IPS-NIHi11 (cell line): Measurements from ENCODE around the gene TARS2.
A peak's percentile ranks its signal among the peaks of the same experiment; 100 is the strongest.

Experiments
- DNase-seq: peaks from one replicate; pipeline ENCODE4 v3.0.0; 2012; ENCODE audit warnings: mixed read lengths, low spot score

TARS2 gene

GRCh38 chr1:150486966-150487762 is at the start of gene TARS2:
Gene TARS2 (plus strand): TSS chr1:150487419. CDS start chr1:150487451, 32 bp downstream.
- peak; percentile 95 for DNase-seq

- DNase-seq: no peak
These were observed 46.1 kb upstream of the TARS2 start for GRCh38 chr1:150441121-150441520.

- no peak for DNase-seq
These were observed 43.0 kb upstream of the TARS2 start for GRCh38 chr1:150444232-150444631.

- no peak for DNase-seq
These were observed 31.0 kb upstream of the TARS2 start for GRCh38 chr1:150456146-150456647.

GRCh38 chr1:150464422-150464826 is 22.8 kb upstream of the TARS2 start:
- DNase-seq: peak; percentile 82

GRCh38 chr1:150466964-150467363 is 20.3 kb upstream of the TARS2 start:
- no peak for DNase-seq

GRCh38 chr1:150469291-150469690 is 17.9 kb upstream of the TARS2 start:
- no peak for DNase-seq

GRCh38 chr1:150472601-150473200 is 14.5 kb upstream of the TARS2 start:
- DNase-seq: peak; percentile 59

- no peak for DNase-seq
These were observed 13.6 kb upstream of the TARS2 start for GRCh38 chr1:150473659-150474058.

- DNase-seq: no peak
These were observed 12.3 kb upstream of the TARS2 start for GRCh38 chr1:150474869-150475268.

GRCh38 chr1:150476754-150477153 is 10.5 kb upstream of the TARS2 start:
- DNase-seq: no peak

- no peak for DNase-seq
These were observed 9.9 kb upstream of the TARS2 start for GRCh38 chr1:150477320-150477719.

- DNase-seq: no peak
These were observed 9.5 kb upstream of the TARS2 start for GRCh38 chr1:150477733-150478132.

- DNase-seq: no peak
These were observed 7.8 kb upstream of the TARS2 start for GRCh38 chr1:150479370-150479769.

GRCh38 chr1:150479927-150480352 is 7.3 kb upstream of the TARS2 start:
- DNase-seq: no peak

GRCh38 chr1:150484431-150484830 is 2.8 kb upstream of the TARS2 start:
- no peak for DNase-seq

GRCh38 chr1:150484861-150485260 is 2.4 kb upstream of the TARS2 start:
- DNase-seq: no peak

- DNase-seq: no peak
These were observed 520 bp downstream of the TARS2 start for GRCh38 chr1:150487763-150488115.

GRCh38 chr1:150493175-150493574 is 6.0 kb downstream of the TARS2 start:
- DNase-seq: no peak

GRCh38 chr1:150498342-150498741 is 11.1 kb downstream of the TARS2 start:
- no peak for DNase-seq

- DNase-seq: no peak
These were observed 18.2 kb downstream of the TARS2 start for GRCh38 chr1:150505431-150505830.

- no peak for DNase-seq
These were observed 21.0 kb downstream of the TARS2 start, which contains the start of gene ECM1 for GRCh38 chr1:150507912-150508864. Gene ECM1 (plus strand): TSS chr1:150508109. CDS start chr1:150508210, 101 bp downstream.
